Measurements from ENCODE around the gene YWHAG.
"Not testable (repeated sequence)": the region's sequence is repeated elsewhere in the genome, so short reads cannot be mapped to it uniquely, and the experiment has no call there.

YWHAG gene

DNA sequence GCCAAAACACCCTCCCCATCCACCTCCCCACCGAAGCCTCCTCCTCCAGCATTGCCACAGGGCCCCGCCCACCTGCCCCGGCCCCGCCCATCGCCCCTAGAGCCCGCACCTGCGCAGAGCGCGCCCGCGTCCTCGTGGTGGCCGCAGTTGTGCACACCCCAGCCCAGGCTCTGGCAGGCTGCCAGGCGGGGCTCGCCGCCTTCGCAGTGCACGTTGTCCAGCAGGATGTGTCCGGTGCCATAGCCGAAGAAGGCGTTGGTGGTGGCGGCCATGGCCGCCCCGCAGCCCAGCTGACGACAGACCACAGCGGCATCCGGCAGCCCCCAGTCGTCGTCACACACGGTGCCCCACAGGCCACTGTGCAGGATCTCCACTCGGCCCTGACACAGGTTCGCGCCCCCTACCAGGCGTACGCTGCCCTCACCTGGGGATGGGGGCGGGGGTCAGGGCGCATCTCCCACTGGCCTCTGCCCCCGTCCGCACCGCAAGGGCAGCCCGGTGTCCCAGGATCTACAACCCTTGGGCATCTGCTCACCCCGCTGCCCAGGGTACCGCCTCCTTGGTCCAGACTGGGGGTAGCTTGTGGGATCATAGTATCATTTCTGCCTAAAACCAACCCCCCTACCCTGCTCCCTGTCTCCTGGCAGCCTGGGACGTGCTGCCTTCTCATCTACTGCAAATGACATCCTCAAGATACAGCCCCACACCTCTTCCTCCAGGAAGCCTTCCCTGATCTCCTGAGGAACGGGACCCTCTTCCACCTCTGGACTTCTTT, 38.8 kb upstream of the YWHAG start:
- peak; percentile 49 for DNase-seq (ENCODE audit: low read depth, low spot score)
- in situ Hi-C loops (cut with HindIII; ENCODE audit: low sequenced_read_pairs), result no loop called here

DNA sequence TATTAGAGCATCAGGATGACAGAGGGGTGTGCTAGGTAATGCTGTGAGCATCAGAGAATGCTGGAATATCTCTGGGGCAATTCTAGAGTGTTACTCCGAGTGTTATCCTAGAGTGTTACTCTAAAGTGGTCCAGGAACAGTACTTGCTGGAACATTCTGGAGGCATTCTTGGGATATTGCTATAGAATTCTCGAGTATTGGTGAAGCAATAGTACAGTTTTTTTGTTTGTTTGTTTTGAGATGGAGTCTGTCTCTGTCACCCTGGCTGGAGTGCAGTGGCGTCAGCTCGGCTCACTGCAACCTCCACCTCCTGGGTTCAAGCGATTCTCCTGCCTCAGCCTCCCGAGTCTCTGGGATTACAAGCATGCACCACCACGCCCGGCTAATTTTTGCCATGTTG, 38.1 kb upstream of the YWHAG start:
- in situ Hi-C loops (cut with HindIII; ENCODE audit: low sequenced_read_pairs), result no loop called here
- H3K4me3 ChIP-seq (ENCODE audit: low read depth, low read length), result no peak overlapping the region
- no peak for DNase-seq (ENCODE audit: low read depth, low spot score)
- TF ChIP-seq, protein P1, sequence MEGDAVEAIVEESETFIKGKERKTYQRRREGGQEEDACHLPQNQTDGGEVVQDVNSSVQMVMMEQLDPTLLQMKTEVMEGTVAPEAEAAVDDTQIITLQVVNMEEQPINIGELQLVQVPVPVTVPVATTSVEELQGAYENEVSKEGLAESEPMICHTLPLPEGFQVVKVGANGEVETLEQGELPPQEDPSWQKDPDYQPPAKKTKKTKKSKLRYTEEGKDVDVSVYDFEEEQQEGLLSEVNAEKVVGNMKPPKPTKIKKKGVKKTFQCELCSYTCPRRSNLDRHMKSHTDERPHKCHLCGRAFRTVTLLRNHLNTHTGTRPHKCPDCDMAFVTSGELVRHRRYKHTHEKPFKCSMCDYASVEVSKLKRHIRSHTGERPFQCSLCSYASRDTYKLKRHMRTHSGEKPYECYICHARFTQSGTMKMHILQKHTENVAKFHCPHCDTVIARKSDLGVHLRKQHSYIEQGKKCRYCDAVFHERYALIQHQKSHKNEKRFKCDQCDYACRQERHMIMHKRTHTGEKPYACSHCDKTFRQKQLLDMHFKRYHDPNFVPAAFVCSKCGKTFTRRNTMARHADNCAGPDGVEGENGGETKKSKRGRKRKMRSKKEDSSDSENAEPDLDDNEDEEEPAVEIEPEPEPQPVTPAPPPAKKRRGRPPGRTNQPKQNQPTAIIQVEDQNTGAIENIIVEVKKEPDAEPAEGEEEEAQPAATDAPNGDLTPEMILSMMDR (IDR thresholded peaks at IDR 0.05; ENCODE audit: low read depth, low read length), result no peak

More for the DNA sequence above, 38.8 kb upstream of the YWHAG start:
- peak overlapping the region; percentile 38 for H3K4me3 ChIP-seq (ENCODE audit: low read depth, low read length)
- TF ChIP-seq, protein P1 (IDR thresholded peaks at IDR 0.05; ENCODE audit: low read depth, low read length), result no peak

DNA sequence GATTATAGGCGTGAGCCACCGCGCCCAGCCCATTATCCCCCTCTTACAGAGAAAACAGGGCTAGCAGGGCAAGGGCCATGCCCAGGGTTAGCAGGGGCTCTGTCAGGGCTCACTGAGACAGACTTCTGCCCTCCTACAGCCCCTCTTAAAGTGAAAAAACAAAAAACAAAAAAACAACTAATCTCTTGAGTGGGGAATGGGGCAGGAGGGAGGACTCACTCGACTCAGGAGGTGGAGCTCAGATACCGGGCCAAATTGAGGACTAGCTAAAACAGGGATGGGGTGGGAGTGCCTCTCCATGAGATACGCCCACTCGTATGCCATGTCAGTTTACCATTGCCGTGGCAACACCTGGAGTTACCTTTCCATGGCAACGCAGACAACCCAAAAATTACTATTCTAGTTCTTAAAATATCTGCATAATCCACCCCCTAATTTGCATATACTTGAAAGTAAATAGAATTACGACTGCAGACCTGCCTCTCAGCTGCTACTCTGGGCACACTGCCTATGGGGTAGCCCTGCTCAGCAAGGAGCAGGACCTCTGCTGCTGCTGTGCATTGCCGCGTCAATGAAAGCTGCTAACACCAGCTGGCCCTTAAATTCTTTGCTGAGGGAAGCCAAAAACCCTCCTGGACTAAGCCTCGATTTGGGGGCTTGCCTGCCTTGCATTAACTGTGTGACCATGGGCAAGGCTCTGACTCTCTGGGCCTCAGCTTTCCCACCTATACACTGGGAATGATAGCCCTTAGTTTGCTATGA, 37.4 kb upstream of the YWHAG start:
- no peak overlapping the region for H3K4me3 ChIP-seq (ENCODE audit: low read depth, low read length)
- TF ChIP-seq, protein P1 (IDR thresholded peaks at IDR 0.05; ENCODE audit: low read depth, low read length), result no peak
- in situ Hi-C loops (cut with HindIII; ENCODE audit: low sequenced_read_pairs), result no loop called here
- DNase-seq (ENCODE audit: low read depth, low spot score), result no peak

DNA sequence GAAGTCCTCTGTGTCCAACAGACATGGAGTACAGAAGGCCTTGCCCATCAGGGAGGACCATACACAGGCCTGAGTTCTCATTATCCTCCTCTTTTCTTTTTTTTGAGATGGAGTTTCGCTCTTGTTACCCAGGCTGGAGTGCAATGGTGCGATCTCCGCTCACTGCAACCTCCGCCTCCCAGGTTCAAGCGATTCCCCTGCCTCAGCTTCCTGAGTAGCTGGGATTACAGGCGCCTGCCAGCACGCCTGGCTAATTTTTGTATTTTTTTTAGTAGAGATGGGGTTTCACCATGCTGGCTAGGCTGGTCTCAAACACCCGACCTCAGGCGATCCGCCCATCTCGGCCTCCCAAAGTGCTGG, 36.8 kb upstream of the YWHAG start:
- in situ Hi-C loops (cut with HindIII; ENCODE audit: low sequenced_read_pairs); H3K4me3 ChIP-seq (ENCODE audit: low read depth, low read length); DNase-seq (ENCODE audit: low read depth, low spot score): not testable (repeated sequence)

DNA sequence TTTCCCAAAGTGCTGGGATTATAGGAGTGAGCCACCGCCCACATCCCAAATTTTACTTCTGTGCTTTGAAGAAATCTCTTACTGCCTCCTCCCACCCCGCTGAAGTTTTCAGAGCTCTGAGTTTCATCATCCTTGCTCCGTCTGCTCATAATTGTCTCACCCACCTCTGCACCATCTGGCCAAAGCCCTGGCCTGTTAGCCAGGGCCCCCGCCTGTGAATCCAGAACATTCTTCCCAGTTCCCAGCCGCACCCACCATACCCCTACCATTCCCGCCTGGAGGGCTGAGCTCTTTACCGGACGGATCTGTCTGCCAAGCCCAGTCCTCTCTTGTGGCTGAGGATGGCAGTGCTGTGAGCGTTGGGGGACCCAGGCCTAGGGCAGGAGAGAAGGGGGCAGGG, 36.2 kb upstream of the YWHAG start:
- no peak overlapping the region for H3K4me3 ChIP-seq (ENCODE audit: low read depth, low read length)
- in situ Hi-C loops (cut with HindIII; ENCODE audit: low sequenced_read_pairs), result no loop called here
- DNase-seq (ENCODE audit: low read depth, low spot score), result no peak

DNA sequence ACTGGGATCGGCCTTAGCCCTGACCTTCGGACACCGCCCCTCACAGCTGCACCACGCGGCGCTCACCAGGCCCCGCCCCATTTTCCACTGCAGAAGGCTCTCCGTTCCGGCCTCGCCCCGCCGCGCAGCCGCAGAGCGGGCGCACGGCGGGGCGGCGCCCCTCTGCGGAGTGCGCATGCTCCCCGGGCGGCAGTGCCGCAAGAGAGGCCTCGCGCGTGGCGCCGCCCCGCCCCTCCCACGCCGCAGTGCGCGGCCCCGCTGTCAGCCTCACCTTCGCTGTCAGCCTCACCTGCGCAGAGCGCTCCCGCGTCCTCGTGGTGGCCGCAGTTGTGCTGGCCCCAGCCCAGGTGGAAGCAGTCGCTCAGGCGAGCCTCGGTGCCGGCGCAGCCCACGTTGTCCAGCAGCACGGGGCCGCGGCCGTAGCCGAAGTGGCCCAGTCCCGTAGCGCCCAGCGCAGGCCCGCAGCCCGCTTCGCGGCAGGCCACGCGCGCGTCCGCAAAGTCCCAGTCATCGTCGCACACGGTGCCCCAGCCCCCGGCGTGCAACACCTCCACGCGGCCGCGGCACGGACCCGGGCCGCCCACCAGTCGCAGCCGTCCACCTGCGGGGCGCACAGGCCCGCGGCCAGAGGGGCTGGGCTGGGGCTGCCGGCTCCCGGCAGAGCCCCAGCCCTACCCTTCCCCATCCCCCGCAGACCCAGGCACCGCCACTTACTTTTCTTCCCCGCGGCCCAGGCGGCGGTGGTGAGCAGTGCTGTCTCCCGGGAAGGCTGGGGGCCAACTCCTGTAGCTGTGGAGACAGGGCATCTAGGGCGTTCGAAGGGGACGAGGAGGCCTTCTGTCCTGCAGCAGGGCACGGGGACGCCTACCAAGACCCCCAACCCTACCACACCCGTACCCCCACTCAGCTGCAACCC, 34.6 kb upstream of the YWHAG start:
- TF ChIP-seq, protein P1 (IDR thresholded peaks at IDR 0.05; ENCODE audit: low read depth, low read length), result no peak
- H3K4me3 ChIP-seq (ENCODE audit: low read depth, low read length), result peak overlapping the region; percentile 44
- peak; percentile 83 for DNase-seq (ENCODE audit: low read depth, low spot score)
- in situ Hi-C loops (cut with HindIII; ENCODE audit: low sequenced_read_pairs), result no loop called here

More for the DNA sequence above, 36.2 kb upstream of the YWHAG start:
- TF ChIP-seq, protein P1 (IDR thresholded peaks at IDR 0.05; ENCODE audit: low read depth, low read length), result no peak

Measured in astrocyte of the spinal cord (primary cell).